ENCODE data around the gene ZNF239.
A peak's percentile ranks its signal among the peaks of the same experiment; 100 is the strongest.

The ZNF239 gene
- total RNA-seq, result 0.86 to 3.1 (median 1.3) reads per million in 3 donors

DNA sequence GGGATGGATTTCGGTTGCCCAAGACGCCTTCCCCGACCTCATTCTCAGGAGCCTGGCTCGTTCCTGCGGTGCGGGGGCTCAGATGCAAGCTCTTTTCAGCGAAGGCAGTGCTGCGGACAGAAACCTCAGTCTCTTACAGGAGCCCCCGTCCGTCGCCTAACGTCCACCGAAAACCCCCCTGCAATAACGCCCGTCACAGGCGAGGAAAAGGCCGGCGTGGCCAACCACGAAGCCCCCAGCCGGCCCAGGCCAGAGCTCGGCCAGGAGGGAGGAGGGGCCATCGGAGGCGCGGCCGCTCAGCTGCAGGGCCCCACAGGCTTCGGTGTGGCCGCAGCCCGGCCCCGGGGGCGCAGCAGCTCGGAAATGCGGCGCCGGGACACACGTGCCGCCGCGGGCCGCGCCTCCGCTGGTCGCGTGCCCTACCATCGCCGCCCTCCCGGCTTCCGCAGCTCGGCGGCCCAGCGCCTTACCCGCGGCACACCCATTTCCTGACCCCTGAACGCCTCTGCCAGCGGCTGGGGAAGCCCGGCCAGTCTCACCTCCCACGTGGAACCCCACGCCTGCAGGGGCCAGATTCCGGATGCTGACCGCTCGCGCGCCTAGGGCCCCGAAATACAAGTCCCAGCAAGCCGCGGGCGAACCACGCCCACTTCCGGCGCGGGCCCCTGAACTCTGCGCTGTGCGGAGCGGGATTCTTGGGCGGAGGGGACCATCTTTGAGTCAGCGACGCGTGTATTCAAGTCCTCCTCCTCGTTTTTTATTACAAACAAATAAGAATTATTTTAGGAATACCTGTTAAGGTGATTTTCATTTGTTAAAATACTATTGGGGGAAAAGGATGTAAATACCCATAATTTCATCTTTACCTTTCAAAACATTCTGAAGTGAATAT, at the start of gene ZNF239:
TSS of gene ZNF239 (minus strand) at position 616 of the 892 bp plus-strand sequence. CDS start 16,537 bp downstream, outside the sequence.
- no peaks in the 10 kb centered on the region for H3K36me3 ChIP-seq (ENCODE audit: control insufficient read depth, insufficient read depth, low read length)
- no peaks in the 10 kb centered on the region for H3K9me3 ChIP-seq (ENCODE audit: control insufficient read depth, low read length)
- peak within 1 kb of the TSS; percentile 48 for H3K27ac ChIP-seq (ENCODE audit: insufficient read depth, low read length, poor library complexity, severe bottlenecking)
- H3K4me1 ChIP-seq (ENCODE audit: control insufficient read depth, insufficient read depth, low read length, poor library complexity, severe bottlenecking), result peaks cover 6% of the 10 kb centered on the region
- no peaks in the 10 kb centered on the region for H3K27me3 ChIP-seq (replicated peaks; ENCODE audit: control insufficient read depth, insufficient read depth, low read length, poor library complexity, severe bottlenecking)
- peak within 1 kb of the TSS; percentile 51 for H3K4me3 ChIP-seq (ENCODE audit: insufficient read depth, low read depth, low read length, poor library complexity, severe bottlenecking)
- DNase-seq, result peak; percentile 66 to 78 (median 77)

DNA sequence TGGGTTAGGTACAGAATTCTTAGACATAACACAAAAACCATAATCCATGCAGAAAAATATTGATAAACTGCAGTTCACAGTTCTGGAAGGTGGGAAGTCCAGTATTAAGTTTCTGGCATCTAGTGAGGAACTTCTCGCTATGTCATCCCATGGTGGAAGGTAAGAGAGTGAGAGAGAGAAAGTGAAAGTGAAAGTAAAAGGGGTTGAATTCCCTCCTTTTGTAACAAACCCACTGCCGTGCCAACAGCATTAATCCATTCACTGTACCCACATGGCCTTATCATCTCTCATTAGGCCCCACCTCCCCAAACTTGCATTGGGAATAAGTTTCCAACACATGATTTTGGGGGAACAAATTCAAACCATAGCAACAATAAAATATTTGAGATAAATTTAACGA, 48.9 kb upstream of the ZNF239 start:
- no peaks in the 10 kb centered on the region for H3K36me3 ChIP-seq (ENCODE audit: control insufficient read depth, insufficient read depth, low read length)
- no peaks in the 10 kb centered on the region for H3K27me3 ChIP-seq (replicated peaks; ENCODE audit: control insufficient read depth, insufficient read depth, low read length, poor library complexity, severe bottlenecking)
- H3K27ac ChIP-seq (ENCODE audit: insufficient read depth, low read length, poor library complexity, severe bottlenecking), result no peak overlapping the region
- no peaks in the 10 kb centered on the region for H3K4me1 ChIP-seq (ENCODE audit: control insufficient read depth, insufficient read depth, low read length, poor library complexity, severe bottlenecking)
- DNase-seq, result no peak
- no peaks in the 10 kb centered on the region for H3K9me3 ChIP-seq (ENCODE audit: control insufficient read depth, low read length)
- peak overlapping the region; percentile 36 for H3K4me3 ChIP-seq (ENCODE audit: insufficient read depth, low read depth, low read length, poor library complexity, severe bottlenecking)

DNA sequence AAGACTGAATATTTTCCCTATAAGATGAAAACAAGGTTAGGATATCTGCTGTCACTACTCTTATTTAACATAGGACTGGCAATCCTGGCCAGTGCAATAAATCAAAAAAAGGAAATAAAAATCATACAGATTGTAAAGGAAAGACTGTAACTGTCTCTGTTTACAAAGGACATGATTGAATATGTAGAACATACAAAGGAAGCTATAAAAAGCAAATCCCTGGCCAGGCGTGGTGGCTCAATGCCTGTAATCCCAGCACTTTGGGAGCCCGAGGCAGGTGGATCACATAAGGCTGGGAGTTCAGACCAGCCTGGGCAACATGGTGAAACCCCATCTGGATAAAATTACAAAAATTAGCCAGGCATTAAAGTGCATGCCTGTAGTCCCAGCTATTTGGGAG, 47.6 kb upstream of the ZNF239 start:
- no peak for DNase-seq
- H3K4me3 ChIP-seq (ENCODE audit: insufficient read depth, low read depth, low read length, poor library complexity, severe bottlenecking), result no peak overlapping the region
- no peaks in the 10 kb centered on the region for H3K4me1 ChIP-seq (ENCODE audit: control insufficient read depth, insufficient read depth, low read length, poor library complexity, severe bottlenecking)
- H3K27ac ChIP-seq (ENCODE audit: insufficient read depth, low read length, poor library complexity, severe bottlenecking), result no peak overlapping the region
- H3K36me3 ChIP-seq (ENCODE audit: control insufficient read depth, insufficient read depth, low read length), result peaks cover under 1% of the 10 kb centered on the region
- H3K27me3 ChIP-seq (replicated peaks; ENCODE audit: control insufficient read depth, insufficient read depth, low read length, poor library complexity, severe bottlenecking), result no peaks in the 10 kb centered on the region
- peaks cover 9% of the 10 kb centered on the region for H3K9me3 ChIP-seq (ENCODE audit: control insufficient read depth, low read length)

DNA sequence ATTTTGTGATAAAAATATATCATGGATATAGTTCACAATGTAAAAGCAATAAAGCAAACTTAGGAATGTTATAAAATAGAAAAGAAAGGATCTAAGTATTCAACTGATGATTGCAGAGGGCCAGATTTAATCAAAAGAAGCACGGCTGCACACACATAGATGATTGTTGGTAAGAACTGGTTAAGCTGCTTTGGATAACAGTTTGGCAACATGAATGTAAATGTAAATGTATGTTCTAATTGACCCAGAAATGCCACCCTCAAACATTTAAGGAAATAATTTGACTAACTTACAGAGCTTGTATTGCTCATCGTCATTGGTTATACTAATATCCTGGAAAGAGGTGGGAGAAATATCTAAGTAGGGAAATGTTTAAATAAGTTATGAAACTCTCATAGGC, 45.0 kb upstream of the ZNF239 start:
- Histone ChIP-seq H3K4me3 (ENCODE audit: insufficient read depth, low read depth, low read length, poor library complexity, severe bottlenecking) (no peak overlapping the region), H3K36me3 (ENCODE audit: control insufficient read depth, insufficient read depth, low read length) (peaks cover 22% of the 10 kb centered on the region), H3K4me1 (ENCODE audit: control insufficient read depth, insufficient read depth, low read length, poor library complexity, severe bottlenecking) (no peaks in the 10 kb centered on the region), H3K27ac (ENCODE audit: insufficient read depth, low read length, poor library complexity, severe bottlenecking) (no peak overlapping the region), H3K9me3 (ENCODE audit: control insufficient read depth, low read length) (peaks cover 20% of the 10 kb centered on the region), H3K27me3 (replicated peaks; ENCODE audit: control insufficient read depth, insufficient read depth, low read length, poor library complexity, severe bottlenecking) (no peaks in the 10 kb centered on the region)
- DNase-seq, result no peak

DNA sequence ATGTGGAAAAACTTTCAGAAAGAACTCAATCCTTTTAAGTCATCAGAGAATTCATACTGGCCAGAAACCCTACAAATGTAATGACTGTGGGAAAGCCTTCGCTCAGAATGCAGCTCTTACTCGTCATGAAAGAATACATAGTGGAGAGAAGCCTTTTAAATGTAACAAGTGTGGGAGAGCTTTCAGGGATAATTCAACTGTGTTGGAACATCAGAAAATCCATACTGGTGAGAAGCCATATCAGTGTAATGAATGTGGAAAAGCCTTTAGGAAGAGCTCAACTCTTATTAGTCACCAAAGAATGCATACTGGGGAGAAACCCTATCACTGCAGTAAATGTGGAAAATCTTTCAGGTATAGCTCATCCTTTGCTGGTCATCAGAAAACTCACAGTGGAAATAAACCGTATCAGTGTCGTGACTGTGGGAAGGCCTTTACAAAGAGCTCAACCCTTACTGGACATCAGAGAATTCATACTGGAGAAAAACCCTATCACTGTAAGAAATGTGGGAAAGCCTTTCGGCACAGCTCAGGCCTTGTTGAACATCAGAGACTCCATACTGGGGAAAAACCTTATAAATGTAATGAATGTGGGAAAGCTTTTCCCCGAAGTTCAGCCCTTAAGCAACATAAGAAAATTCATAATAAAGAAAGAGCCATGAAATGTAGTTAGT, 42.4 kb upstream of the ZNF239 start:
- Histone ChIP-seq H3K4me1 (ENCODE audit: control insufficient read depth, insufficient read depth, low read length, poor library complexity, severe bottlenecking) (no peaks in the 10 kb centered on the region), H3K4me3 (ENCODE audit: insufficient read depth, low read depth, low read length, poor library complexity, severe bottlenecking) (no peak overlapping the region), H3K27ac (ENCODE audit: insufficient read depth, low read length, poor library complexity, severe bottlenecking) (no peak overlapping the region), H3K9me3 (ENCODE audit: control insufficient read depth, low read length) (peaks cover 20% of the 10 kb centered on the region), H3K27me3 (replicated peaks; ENCODE audit: control insufficient read depth, insufficient read depth, low read length, poor library complexity, severe bottlenecking) (no peaks in the 10 kb centered on the region), H3K36me3 (ENCODE audit: control insufficient read depth, insufficient read depth, low read length) (peaks cover 34% of the 10 kb centered on the region)
- DNase-seq, result no peak

DNA sequence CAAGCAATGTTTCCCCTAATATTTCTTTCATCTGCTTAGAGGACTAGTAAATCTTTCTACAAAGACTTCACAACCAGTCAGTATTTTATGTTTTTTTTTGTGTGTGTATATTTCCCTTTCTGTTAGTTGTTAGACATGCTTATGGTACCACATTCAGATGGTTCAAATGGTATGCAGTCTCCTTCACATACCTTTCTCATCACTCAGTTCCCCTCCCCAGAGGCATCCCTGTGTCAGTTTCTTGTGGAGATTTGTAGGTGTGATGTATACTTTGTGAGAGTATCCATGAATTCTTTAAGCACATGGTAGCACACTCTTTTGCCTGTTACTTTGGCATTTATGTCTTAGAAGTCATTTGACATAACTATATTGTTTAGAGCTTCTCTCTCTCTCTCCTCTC, 36.2 kb upstream of the ZNF239 start:
- H3K9me3 ChIP-seq (ENCODE audit: control insufficient read depth, low read length), result no peaks in the 10 kb centered on the region
- DNase-seq, result no peak
- no peaks in the 10 kb centered on the region for H3K27me3 ChIP-seq (replicated peaks; ENCODE audit: control insufficient read depth, insufficient read depth, low read length, poor library complexity, severe bottlenecking)
- no peak overlapping the region for H3K4me3 ChIP-seq (ENCODE audit: insufficient read depth, low read depth, low read length, poor library complexity, severe bottlenecking)
- H3K36me3 ChIP-seq (ENCODE audit: control insufficient read depth, insufficient read depth, low read length), result peaks cover 19% of the 10 kb centered on the region
- peaks cover 5% of the 10 kb centered on the region for H3K4me1 ChIP-seq (ENCODE audit: control insufficient read depth, insufficient read depth, low read length, poor library complexity, severe bottlenecking)
- H3K27ac ChIP-seq (ENCODE audit: insufficient read depth, low read length, poor library complexity, severe bottlenecking), result no peak overlapping the region

DNA sequence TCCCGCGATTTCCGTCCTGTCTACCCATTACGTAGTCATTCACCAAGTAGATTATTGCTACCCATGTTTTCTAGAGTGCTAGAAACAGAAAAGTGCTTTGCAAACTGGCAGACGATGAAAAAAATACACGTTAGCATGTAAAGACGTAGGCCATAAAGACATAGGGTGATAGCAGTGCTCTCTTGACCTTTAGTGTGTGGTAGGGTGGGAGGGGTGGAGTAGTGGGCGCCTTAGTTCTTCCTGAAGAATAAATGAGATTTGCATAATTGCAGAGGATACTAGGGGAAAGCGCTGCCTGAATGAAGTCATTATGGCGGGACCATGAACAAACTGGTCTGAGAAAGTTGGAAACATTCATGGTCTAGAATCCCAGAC, 32.8 kb upstream of the ZNF239 start:
- no peak for DNase-seq
- H3K27me3 ChIP-seq (replicated peaks; ENCODE audit: control insufficient read depth, insufficient read depth, low read length, poor library complexity, severe bottlenecking), result no peaks in the 10 kb centered on the region
- no peaks in the 10 kb centered on the region for H3K36me3 ChIP-seq (ENCODE audit: control insufficient read depth, insufficient read depth, low read length)
- H3K27ac ChIP-seq (ENCODE audit: insufficient read depth, low read length, poor library complexity, severe bottlenecking), result no peak overlapping the region
- peaks cover 5% of the 10 kb centered on the region for H3K4me1 ChIP-seq (ENCODE audit: control insufficient read depth, insufficient read depth, low read length, poor library complexity, severe bottlenecking)
- peak overlapping the region; percentile 89 for H3K4me3 ChIP-seq (ENCODE audit: insufficient read depth, low read depth, low read length, poor library complexity, severe bottlenecking)
- H3K9me3 ChIP-seq (ENCODE audit: control insufficient read depth, low read length), result no peaks in the 10 kb centered on the region

DNA sequence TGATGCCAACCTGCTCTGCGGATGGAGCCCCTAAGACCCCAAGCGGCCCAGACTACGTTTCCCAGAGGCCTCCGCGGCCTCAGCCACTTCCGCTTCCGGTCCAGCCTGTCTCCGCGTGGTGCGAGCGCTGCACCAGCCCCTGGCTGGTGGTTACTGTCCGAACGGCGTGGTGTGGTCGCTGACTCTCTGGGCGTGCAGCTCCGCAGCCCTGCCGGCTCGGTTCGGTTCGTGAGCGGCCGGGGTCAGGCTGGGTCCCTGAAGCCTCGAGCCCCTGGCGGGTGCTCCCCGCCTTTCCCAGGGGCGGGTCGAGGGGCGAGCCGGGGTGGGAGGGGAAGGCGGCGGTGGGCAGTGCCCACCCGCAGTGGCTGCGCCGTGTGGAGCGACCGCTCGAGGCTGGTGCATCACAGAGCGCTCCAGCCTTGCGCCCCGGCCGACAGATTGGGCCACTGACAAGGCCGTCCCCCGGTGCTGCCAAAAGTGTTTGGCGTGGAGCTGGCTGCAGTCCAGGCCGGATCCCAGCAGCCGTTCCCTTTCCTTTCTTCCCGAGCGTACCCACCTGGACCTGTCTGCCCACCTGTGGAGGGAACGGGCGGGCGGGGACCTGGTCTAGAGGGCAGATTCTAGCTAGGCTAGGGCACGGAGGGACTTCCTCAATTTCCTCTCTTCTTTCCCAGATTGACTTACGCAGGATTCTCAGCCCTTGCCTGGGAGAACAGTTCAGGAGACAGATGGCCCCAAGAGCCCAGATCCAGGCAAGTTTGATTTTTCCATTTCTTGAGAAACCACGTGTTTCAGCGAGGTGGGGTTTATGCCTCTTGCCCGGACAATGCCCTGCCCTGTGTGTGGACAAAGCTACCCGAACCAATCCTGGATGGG, 32.1 kb upstream of the ZNF239 start, which contains the start of gene ZNF485:
TSS of gene ZNF485 (plus strand) at position 116 of the 876 bp plus-strand sequence. CDS start at position 729, 613 bp downstream.
- peak; percentile 12 to 37 (median 29) for DNase-seq
- H3K9me3 ChIP-seq (ENCODE audit: control insufficient read depth, low read length), result no peaks in the 10 kb centered on the region
- peaks cover 5% of the 10 kb centered on the region for H3K4me1 ChIP-seq (ENCODE audit: control insufficient read depth, insufficient read depth, low read length, poor library complexity, severe bottlenecking)
- peak within 1 kb of the TSS; percentile 89 for H3K4me3 ChIP-seq (ENCODE audit: insufficient read depth, low read depth, low read length, poor library complexity, severe bottlenecking)
- H3K27ac ChIP-seq (ENCODE audit: insufficient read depth, low read length, poor library complexity, severe bottlenecking), result peak within 1 kb of the TSS; percentile 56
- H3K36me3 ChIP-seq (ENCODE audit: control insufficient read depth, insufficient read depth, low read length), result no peaks in the 10 kb centered on the region
- H3K27me3 ChIP-seq (replicated peaks; ENCODE audit: control insufficient read depth, insufficient read depth, low read length, poor library complexity, severe bottlenecking), result no peaks in the 10 kb centered on the region

DNA sequence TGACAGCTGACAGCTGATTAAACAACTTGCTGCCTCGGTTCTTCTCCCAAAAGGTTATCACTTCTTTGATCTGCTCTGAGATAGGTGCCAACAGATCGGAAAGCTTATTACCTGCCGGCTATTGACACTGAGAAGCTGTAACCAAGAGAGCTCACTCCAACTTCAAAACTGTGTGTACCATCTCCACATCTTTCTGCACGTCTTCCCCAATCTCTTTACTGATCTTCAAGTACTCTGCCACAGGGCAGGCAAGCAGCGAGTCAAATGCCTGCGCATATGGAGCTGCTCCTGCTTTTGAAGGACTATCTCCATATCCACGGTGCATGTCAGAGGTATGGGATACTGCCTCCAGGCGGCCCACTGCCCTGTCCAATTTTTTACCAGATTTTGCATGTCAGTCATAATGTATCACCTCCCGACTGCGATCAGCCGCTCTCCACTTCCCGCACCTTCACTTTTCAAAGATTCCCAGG, 31.5 kb upstream of the ZNF239 start:
- DNase-seq, result no peak
- Histone ChIP-seq H3K4me3 (ENCODE audit: insufficient read depth, low read depth, low read length, poor library complexity, severe bottlenecking) (peak overlapping the region; percentile 89), H3K4me1 (ENCODE audit: control insufficient read depth, insufficient read depth, low read length, poor library complexity, severe bottlenecking) (peaks cover 5% of the 10 kb centered on the region), H3K9me3 (ENCODE audit: control insufficient read depth, low read length) (no peaks in the 10 kb centered on the region), H3K27ac (ENCODE audit: insufficient read depth, low read length, poor library complexity, severe bottlenecking) (peak overlapping the region; percentile 56), H3K27me3 (replicated peaks; ENCODE audit: control insufficient read depth, insufficient read depth, low read length, poor library complexity, severe bottlenecking) (no peaks in the 10 kb centered on the region), H3K36me3 (ENCODE audit: control insufficient read depth, insufficient read depth, low read length) (no peaks in the 10 kb centered on the region)

Data from effector memory CD4-positive, alpha-beta T cell (primary cell).